KBM-7 (cell line): ENCODE results near the gene VSTM2B.
"Not testable (repeated sequence)": the region's sequence is repeated elsewhere in the genome, so short reads cannot be mapped to it uniquely, and the experiment has no call there.

Source experiments
- DNase-seq: peaks from one replicate; pipeline ENCODE4 v3.0.0-alpha.2; 2015
- in situ Hi-C: fragments of 300-500 bp; cut with MboI; formaldehyde crosslinking; loops from 2 replicates; pipeline ENCODE4 v1.14.3; 2020; ENCODE audit warnings: low sequenced_read_pairs, low pct_unique_long_range_greater_than_20kb, mixed read lengths

Gene VSTM2B

DNA sequence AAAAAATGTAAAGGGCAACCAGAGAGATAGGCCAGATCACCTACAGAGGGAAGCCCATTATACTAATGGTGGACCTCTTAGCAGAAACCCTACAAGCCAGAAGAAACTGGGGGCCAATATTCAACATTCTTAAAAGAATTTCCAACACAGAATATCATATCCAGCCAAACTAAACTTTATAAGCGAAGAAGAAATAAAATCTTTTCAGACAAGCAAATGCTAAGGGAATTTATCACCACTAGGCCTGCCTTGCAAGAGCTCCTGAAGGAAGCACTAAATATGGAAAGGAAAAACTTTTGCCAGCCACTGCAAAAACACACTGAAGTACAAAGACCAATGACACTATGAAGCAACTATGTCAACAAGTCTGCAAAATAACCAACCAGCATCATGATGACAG is 28.4 kb downstream of the VSTM2B start:
- DNase-seq, result no peak
- in situ Hi-C loops, result no loop called here

DNA sequence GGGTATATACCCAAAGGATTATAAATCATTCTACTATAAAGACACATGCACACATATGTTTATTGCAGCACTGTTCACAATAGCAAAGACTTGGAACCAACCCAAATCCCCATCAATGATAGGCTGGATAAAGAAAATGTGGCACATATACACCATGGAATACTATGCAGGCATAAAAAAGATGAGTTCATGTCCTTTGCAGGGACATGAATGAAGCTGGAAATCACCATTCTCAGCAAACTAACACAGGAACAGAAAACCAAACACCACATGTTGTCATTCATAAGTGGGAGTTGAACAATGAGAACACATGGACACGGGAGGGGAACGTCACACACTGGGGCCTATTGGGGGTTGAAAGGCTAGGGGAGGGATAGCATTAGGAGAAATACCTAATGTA is 33.3 kb downstream of the VSTM2B start:
- DNase-seq, in situ Hi-C loops: not testable (repeated sequence)

DNA sequence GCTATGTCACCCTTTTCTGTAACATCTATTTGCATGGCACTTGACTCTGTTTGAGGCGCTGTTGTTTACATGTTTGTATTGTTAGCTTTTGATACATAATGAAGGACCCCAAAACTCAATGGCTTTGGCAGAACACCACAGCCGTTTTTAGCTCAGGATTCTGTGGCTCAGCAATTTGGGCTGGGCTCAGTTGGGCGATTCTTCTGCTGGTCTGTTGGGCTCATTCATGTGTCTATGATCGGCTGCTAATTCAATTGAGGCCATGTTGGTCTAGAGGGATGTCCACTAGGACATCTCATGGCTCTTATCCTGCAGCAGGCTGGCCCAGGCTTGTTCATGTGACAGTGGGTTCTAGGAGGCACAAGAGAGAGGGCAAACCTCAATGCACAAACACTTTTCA is 33.9 kb downstream of the VSTM2B start:
- in situ Hi-C loops, result no loop called here
- no peak for DNase-seq

DNA sequence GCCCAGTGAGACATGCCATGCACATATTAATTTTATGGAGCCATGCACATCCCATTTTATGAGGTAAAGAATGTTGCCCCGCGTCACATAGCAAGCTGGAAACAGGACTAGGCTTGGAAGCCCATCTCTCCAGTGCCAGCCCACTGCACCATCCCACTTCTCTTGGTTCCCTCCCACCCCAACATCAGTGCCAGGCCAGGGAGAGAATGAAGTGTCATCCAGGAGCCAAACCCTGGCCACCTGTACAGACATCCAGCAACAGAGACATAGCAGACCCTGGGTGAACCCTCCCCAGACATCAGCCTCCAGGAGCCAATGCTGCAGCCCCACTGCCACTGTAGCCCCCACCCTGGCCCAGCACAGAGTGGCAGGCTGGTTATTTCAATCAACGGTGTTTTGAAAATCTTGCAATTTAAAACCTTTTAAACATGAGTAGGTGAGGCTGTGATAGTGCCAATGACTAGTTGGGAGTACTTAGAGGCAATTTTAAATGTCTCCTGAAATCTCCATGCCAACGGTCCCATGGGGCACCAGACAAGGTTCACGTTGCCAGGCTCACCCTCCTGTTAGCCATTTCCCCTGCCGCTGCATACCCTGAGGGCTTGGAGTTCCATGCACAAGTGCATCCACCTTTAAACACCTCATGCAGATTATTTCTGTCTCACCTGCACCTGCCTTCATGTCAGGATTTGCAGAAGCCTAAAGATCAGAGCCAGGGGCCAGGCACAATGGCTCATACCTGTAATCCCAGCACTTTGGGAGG is 34.7 kb downstream of the VSTM2B start:
- in situ Hi-C loops, result no loop called here
- DNase-seq, result no peak

DNA sequence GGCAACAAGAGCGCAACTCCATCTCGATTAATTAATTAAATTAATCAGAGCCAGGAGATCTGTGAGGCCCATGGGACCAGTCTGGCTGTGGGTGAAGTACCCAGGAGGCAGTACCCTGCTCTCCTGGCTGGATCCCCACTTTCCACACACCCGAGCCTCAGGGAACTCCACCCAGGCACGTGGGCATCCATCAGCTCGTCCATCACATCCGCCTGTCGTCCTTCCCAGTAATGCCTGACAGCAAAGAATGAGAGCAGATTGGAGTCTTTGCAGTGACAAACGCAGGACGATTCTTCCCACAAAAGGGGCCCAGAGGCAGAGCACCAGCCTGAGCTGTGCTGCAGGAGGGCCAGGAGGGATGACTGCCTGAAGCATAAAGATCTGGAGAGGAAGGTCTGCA is 35.8 kb downstream of the VSTM2B start:
- in situ Hi-C loops, result no loop called here
- DNase-seq, result no peak

DNA sequence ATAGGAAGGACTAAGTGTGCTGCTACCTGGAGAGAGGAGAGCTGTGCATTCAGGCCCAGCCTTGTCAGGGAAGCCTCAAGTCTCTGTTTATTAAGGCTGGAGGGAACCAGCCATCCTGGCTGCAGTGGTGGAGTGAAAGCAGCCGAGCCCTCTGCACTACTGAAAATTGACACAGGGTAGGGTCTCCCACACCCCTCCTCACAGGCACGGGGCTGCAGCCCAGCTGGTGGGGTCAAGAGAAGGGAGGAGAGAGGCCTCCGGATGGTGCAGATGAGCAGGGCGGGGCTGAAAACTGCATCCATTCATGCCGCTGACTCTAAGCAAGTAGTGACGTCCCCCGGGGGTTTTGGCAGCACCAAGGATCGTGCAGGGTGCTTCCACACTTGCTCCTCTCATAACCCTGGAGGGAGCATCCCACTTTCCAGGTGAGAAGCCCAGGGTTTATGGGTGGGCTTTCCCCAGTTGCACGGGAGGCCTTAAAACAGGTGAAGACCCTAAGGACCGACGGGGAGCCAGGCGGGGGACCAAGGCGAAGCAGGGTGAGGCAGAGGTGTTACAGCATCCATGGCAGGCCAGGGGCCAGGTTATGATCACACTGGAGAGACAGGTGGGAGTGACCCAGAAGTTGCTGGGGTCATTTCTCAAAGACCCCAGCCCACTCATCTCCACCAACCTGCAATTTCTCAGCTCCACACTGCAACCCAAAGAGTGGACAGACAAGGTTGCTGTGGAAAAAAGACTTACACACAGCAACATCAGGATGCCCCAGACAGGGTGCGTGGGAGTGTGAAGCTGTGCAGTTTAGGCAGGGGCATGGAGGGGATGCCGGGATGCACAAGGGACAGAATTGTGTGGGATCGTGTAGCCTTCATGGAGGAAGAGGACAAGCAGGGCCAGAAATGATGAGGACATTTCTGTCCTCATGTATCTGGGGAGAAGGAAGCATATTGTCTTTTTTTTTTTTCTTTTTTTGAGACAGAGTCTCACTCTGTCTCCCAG is 36.8 kb downstream of the VSTM2B start:
- in situ Hi-C loops, result no loop called here
- DNase-seq, result no peak

DNA sequence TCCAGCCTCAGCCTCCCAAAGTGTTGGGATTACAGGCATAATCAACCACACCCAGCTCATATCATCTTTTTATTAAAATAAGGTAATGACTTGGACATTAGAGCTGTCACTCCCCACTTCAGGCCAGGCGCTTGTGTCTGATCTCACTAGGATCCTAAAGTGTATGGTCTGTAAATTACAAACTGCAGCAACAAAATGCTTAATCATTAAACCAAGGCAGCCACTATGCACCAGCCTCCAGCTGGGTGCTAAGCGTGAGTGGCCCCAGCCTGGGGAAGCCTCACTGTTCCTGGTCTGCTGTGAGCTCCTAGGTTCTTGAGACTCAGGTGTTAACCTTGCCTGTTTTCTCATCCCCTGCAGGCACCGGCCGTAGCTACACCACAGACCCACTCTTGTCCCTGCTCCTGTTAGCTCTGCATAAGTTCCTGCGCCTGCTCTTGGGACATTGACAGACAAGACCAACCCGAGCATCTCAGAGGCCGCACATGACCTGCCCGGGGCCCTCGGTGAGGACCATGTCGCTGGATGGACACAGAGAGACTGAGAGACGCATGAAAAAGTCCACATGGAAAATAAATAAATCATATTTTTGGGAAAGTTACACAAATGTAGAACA is 37.8 kb downstream of the VSTM2B start:
- DNase-seq, result no peak

DNA sequence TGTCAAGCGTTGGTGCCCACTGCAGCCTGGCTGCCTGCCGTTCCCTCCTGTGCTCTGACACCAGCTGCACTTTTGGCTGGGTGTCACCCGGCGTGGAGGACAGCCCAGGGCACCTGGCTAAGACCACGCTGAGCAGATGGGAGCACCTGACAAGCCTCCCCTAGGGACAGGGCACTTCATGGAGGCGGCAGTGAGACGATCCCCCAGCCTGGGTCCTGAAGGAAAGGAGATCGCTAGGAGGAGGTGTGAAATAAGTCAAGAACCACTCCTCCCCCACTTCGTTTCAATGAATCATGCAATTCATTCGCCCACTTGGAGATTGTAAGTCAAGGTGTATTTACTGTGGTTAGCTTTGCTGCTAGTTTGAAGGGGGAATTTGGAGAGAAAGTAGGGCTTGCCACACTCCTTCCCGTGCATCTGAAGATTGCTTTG is 38.8 kb downstream of the VSTM2B start:
- no peak for DNase-seq
- in situ Hi-C loops, result no loop called here

More for the DNA sequence above, 37.8 kb downstream of the VSTM2B start:
- in situ Hi-C loops, result no loop called here

DNA sequence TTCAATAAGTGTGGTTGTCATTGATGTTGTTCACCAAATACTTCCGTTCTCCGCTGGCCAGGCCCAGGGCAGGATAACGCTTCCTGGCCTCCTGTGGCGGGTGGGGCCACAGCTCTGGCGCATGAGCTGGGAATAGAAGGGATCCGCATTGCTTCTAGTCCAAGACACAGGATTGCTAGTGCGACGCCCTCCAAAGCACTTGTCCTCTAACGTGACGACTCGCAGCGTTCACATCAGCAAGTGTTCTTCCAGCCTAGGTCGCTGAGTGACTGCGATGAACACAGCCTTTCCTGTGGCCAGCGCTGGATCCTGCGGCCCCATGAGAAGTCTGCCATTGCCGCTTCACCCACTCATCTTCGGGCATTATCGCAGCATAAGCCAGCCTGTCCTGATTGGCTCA is 39.4 kb downstream of the VSTM2B start:
- in situ Hi-C loops, result no loop called here
- DNase-seq, result no peak

DNA sequence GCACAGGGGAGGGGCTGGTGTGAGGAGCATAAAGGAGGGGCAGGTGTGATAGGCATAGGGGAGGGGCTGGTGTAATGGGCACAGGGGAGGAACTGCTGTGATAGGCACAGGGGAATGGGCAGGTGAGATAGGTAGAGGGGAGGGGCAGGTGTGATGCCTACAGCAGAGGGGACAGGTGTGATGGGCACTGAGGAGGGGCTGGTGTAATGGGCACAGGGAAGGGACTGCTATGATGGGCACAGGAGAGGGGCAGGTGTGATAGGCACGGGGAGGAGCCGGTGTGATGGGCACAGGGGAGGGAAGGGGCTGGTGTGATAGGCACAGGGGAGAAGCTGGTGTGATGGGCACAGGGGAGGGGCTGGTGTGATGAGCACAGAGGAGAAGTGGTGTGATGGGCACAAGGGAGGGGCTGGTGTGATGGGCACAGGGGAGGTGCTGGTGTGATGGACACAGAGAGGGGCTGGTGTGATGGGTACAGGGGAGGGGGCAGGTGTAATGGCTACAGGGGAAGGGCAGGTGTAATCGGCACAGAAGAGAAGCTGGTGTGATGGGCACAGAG is 40.8 kb downstream of the VSTM2B start:
- in situ Hi-C loops, result no loop called here
- DNase-seq, result no peak

DNA sequence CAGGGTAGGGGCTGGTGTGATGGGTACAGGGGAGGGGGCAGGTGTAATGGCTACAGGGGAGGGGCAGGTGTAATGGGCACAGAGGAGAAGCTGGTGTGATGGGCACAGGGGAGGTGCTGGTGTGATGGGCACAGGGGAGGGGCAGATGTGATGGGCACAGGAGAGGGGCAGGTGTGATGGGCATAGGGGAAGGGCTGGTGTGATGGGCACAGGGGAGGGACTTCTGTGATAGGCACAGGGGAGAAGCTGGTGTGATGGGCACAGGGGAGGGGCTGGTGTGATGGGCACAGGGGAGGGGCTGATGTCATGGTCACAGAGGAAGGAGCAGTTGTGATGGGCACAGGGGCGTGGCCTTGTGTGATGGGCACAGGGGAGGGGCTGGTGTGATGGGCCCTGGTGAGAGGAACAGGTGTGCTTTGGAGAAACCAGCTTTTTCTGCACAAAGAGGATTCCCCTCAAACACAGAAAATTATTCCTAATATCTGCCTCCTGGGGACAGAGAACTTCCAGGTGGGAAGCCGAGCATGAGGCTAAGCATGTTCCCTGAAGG is 41.6 kb downstream of the VSTM2B start:
- in situ Hi-C loops, result no loop called here
- no peak for DNase-seq

DNA sequence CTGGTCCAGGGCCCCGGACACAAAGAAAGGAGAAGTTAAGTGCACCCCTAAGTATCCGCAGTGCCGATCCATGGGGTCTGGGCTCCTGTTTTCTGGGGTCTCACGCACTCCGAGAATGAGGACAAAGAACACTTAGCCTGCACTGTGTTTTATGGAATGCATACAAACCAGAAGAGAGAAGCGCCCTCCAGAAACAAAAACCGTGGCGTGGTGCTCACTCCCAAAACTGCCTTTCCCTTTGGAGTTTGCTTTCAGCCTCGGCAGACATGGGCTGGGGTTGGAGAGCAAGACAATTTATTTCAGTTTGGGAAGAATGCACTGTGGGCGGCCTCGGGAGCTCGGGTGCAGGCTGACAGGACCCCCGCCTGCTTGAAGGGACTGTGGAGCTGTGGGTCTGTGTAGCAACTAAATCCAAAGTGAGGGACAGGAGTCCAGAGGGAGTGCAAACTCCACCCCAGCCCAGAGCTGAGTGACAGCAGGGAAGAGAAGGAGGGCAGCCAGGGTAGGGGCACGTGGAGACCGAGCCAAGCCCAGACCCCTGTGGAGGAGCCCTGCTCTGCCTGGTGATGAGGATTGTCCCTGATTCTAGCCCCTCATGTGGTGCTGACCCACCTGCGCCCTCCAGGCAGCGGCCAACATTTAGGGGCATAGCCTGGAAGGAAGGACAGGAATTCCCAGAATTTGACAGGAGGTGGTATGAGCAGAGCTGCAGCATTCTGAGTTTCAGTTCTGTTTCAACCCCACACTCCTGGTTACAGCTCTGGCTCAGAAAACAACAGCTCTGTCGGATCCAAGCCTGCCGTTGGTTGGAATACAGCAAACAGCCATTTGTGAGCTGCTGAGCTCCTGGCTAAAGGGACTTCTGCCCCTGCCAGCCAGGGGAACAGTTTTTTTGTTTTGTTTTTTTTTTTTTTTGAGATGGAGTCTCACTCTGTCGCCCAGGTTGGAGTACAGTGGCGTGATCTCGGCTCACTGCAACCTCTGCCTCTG is 42.5 kb downstream of the VSTM2B start:
- in situ Hi-C loops, result no loop called here
- DNase-seq, result no peak

DNA sequence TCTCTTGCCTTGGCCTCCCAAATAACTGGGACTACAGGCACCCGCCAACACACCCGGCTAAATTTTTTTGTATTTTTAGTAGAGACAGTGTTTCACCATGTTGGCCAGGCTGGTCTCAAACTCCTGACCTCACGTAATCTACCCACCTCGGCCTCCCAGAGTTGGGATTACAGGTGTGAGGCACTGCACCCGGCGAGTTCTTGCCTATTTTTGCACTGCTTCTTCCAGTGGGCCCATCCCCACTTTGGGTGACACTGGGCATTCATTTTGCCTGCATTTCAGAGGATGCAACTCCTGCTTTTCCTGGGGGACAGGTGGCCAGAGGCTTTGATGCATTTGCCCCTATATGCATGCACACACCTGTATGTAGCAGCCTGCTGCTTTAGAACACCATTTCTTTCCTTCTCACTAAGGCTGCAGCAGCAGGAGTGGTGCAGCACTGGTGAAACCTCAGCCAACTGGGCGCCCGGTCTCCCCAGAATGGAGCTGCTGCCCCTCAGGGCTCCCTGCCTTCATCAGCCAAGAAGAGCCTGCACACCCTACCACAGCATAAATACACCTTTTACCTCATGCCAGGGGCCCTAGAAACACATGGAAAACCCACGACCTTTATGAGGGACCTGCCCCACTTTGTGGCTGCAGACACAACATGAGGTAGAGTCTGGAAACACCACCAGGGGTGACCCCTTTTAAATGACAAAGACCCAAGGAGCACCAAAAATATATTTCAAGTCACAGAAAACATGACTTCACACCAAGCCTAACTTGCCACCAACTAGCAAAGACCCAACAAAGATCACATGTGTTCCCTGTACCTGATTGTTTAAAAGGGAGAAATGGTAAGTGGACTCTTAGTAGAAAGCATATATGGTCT is 43.5 kb downstream of the VSTM2B start:
- in situ Hi-C loops, result no loop called here
- no peak for DNase-seq

DNA sequence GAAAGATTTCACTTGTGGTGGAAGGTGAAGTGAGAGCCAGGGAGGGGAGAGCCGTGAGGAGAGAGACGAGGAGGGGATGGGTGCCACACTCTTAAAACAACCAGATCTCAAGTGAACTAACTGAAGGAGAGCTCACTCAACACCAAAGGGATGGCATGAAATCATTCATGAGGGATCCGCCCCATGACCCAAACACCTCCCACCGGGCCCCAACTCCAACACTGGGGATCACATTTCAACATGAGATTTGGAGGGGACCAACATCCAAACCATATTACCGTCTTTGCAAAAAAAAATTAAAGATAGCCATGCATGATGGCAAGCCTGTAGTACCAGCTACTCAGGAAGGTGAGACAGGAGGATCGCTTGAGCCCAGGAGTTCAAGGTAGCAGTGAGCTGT is 45.4 kb downstream of the VSTM2B start:
- in situ Hi-C loops, result no loop called here
- DNase-seq, result no peak

DNA sequence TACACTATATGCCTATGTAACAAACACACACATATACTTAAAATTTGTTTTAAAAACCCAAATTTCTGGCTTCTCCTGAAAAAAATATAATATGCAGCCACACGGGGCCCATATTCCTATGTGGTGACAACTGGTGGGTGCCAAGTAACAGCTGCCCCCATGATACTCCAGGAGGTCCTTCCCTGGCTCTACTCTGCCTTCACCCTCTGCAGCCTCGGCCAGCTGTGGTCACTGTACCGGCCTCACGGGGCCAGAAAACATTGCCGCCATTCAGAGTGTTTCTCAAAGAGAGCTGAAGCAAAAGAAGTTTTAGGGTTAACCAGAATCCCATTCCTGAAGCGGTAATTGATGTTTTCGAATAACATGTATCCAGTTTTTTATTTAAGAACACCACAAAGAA is 47.7 kb downstream of the VSTM2B start:
- DNase-seq, result no peak
- in situ Hi-C loops, result no loop called here

DNA sequence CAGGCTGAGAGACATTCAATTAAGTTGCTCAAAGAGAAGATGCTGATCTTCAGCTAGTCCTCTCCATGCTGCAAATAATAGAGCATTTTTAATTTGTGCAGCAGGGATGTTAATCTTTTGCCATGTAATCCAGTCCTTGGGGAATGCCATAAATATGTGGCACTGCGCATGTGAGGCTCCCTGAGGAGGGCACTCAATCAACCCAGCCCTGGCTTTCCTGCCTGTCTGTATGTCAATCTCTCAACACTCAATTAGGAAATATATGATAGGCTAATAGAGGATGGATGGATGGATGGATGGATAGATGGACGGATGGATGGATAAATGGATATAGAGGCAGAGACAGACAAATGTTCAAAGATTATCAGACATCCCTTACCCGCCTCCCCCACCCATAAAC is 48.7 kb downstream of the VSTM2B start:
- DNase-seq, result no peak
- in situ Hi-C loops, result no loop called here

DNA sequence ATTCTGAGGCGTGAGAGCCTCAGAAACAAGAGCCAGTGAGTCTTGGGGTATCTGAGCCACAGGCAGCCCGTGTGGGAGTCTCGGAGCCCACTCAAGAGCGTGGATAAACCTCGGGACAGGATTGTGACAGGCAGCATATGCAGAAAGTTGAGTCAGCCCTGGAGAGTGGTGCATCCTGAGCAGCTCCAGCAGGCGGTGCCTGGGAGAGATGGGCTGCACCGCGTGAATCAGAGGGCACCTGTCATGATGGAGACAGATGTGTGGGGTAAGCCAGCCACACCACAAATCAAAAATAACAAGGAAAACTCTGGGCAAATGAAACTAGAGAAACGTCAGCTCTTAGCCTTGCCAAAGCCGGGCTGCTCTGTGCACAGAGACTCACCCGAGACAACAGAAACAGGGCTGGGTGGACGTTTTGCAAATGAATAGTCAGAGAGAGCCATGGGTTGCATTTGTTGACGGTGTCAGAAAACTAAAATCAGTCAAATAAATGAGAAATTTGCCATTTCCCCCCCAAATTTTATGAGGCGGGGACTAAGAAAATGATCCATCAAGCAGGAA is 50.3 kb downstream of the VSTM2B start:
- in situ Hi-C loops, result no loop called here
- no peak for DNase-seq
